NCI-H524 (cell line): ENCODE measurements around the gene LGMN.
"Not testable (repeated sequence)": the region's sequence is repeated elsewhere in the genome, so short reads cannot be mapped to it uniquely, and the experiment has no call there.

ENCODE experiments used
- DNase-seq, 2 experiments: peaks; one replicate each; lab custom pipeline; 2025; lab: John Stamatoyannopoulos, UW

Gene LGMN

DNA sequence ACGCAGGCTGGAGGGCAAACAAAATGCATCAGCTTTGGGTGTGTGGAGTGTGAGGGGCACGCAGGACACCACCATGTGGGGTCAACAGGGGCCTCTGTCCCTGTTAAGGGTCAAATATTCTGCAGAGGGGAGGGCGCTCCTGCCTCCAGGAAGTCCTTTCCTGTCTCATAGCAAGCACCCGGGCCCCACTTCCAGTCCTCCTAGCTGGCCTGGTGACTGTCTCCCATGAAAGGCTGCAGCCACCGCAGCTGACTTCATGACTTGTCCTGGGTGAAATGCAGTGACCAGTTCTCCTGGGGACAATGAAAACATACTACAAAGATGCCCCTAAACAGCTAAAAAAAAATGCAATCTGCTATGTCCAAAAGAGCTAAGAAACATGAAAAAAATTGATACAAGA is 53.6 kb downstream of the LGMN start:
- DNase-seq: no peak

DNA sequence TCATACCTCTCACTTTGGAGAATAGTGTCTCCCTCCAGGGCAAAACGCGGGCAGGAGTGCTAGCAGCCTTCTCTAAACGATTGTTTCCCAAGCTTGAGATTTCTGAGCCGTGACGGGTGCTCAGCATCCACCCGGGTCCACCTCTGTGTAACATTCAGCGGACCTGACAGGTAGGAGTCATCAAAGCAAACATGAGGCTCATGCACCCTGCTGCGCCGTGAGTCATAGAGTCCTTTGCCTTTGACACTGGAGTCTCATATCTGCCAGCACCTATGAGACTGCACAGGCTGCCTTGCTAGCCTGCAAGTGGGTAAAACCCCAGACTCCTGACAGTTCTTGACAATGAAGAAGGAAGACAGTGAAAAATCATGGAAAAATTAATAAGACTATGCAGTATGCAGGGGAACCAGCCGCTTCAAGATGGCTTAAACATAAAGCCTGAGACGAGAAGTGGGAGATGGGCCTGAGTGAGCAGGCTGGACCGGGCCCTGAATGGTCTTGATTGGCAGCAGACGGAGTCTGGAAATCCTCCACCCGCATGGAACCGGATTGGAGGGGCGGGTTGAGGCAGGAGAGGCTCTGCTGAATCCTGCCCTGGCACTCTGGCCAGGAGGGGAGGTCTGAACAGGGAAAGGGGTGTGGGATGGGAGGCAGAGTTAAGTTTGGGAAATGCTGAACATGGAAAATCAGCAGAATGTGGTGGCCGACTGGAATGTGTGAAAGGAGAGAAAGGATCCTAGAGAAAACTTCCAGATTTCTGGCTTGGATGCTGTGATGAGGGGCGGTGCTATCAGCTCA is 54.2 kb downstream of the LGMN start:
- DNase-seq: no peak

DNA sequence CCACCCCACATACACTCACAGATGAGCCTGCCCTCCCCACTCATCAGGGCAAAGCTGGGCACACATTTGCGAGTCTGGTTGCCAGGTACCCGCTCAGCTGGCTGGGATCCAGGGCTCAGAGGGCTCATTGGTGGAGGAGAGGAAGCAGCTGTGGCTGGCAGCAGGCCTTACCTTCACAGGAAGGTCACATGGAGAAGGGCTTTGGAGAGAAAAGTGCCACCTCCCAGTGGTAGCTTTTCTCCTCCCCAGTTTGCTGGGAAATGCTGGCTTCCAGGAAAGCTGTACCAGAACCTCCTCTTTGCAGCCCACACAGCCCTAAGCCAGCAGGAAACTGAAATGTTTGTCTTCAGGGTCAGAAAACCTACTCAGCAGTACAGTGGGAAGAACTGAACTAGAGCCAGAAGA is 55.6 kb downstream of the LGMN start:
- DNase-seq: peak; percentile 93 to 95

DNA sequence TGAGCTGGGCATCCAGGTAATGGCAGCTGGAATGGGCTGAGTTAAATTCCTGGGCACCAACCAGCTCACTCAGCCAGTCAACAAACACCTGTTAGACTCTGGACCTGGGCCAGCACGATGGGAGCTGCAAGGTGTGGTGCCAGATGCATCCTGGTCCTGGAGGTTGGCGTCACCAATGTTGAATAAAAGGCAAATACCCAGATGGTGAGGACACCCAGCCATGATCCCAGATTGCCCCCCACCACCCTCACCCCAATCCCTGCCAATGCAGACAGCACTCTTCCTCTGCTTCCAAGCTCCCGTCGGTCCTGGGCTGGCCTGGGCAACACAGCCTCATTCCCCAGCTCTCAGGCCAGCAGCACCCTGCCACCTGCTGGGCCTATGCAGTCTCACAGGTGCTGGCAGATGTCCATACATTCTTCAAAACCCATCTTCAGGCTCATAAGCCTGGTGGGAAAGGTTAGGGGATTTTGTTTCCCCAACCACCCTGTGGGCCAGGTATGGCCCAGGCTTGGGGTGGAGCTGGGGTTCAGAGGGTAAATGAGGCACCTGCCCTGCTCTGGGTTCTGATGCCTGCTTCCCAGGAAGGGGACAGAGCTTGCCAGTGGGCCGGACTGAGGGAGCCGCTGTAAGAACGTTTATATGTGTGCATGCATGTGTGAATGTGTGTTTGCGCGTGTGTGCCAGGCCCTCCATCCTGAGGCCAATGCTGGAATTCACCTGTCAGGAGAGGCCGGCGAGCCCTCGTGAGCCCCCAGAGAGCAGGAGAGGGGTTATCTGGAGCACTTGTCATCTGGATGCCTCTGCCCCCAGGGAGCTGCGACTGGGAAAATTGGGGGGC is 58.0 kb downstream of the LGMN start:
- peak; percentile 81 to 92 for DNase-seq

DNA sequence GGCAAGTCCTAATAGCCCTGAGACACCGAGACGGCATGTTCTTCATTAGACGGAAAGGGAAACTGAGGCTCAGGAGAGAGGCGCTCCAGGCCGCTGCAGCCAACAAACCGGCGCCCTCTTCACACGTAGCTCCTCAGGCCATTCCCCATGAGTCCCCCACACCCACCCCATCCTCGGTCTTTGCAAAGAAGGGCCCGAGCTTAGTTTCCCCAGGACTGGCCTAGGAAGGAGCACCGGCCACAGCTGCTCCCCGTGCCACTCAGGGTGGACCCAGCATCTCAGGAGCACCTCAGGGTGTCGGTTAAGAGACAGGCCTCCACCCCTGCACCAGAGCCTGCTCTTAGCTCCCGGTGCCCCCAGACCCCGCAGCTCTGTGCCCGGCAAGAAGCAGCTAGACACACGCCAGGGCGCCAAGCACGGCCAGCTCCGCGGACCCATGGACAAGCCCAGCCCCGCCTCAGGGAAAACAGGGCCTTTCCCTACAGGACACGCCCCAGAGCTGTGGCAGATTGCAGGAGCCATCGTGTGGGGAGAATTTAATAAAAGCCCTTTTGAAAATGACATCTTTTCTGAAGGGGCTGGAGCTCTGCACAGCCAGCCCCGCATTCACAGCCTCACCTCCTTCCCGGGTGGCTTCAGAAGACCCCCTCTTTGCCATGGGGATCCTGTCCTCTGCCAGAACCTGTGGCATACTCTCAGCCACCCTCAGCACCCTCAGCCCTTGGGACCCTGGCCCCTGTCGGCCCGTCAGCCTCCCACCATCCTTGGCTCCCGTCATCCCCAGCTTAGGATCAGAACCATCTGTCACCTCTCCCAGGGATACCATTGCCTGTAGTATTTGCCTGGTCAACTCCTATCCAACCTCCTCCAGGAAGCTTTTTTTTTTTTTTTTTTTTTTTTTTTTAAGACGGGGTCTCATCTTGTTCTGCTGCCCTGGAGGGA is 59.7 kb downstream of the LGMN start:
- DNase-seq: peak; percentile 92 to 93

DNA sequence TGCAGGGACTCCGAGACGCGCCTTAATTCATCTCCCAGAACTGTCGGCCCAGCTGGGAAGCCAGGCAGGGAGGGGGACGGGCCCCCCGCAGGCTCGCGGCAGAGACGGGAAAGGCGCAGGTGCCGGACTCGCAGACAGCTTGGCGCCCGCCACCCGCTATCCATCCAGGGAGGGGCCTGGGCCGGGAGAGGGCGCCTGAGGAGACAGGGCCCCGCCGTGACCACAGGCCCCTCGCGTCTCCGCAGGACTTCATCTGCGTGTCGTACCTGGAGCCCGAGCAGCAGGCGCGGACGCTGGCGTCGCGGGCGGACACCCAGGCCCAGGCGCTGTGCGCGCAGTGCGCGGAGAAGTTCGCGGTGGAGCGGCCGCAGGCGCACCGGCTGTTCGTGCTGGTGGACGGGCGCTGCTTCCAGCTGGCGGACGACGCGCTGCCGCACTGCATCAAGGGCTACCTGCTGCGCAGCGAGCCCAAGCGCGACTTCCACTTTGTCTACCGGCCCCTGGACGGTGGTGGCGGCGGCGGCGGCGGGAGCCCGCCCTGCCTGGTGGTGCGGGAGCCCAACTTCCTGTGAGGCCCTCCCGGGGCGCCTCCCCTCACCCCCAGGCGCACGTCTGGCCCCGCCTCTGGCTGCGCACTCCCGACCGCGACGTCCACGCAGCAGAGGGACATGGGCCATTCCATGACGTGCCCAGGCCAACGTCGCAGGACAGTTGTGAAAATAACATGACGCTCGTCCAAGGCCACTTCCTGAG is 60.6 kb downstream of the LGMN start:
- peak; percentile 78 to 88 for DNase-seq

DNA sequence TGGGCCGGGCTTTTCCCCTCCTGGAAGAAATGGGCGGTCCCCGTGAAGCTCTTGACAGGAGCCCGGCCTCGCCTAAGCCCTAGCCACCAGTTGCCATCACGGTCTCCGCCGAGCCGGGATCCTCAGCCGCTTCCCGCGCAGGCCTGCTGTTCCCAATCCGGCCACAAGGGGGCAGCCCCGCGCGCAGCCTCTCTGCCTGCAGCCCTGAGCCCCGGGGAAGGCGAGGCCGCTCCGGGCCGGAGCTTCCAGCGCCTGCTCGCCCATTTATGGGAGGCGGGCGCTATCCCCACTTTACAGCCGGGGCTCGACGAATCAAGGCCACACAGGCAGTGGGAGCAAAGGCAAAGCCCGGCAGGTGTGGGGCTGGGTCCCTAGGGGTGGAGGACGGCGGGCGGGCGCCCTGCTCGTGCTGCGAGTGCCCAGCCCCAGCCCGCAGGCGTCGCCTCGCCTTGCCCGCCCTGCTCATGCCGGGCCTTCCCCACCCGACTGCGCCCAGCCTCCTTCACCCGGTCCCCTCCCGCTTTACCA is 61.5 kb downstream of the LGMN start:
- peak; percentile 86 to 89 for DNase-seq

DNA sequence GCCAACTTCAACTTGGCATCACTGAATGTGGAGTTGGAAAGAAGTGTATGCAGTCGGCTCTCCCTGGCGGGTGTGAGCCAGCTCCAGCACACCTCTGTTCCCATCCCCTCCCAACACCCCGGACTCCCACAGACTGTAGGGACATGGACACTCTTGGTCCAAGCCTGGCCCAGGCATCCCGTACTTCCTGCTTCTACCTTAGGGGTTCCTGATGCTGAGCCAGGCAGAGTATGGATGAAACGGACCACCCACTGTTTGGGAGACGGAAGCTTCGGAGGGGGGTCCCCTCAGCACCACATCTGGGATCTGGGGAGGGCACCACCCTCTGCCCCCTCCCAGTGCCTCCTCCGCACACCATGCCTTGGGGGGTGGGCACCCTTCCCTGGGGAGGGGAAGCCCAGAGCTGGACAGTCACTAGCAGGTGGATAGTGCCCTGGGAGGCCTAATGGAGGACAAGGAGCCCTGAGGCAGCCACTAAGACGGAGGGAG is 62.0 kb downstream of the LGMN start:
- DNase-seq: no peak

DNA sequence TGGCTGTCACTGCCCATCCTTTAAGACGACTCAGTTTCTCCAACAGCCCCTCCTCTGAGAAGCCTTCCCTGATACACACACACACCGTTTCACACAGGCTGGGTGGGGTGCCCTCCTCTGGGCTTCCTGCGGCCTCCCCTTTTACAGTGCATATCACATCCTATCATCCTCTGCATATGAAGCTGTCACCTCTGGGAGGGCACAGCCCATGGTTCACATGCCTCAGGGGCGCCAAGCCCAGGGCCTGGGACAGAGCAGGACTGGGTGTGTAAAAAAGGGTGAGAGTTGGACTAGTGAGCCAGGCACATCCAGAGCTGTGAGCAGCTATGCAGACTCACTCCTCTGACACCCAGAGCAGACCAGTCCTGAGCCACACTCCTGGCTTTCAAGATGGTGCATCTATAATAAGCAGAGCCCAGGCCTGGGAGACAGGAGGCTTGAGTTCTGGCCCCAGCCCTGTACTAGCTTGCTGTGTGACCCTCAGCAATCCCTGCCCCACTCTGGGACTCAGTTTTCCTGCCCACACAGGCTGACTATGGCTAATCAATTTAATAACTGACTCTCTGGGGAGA is 62.6 kb downstream of the LGMN start:
- no peak for DNase-seq

DNA sequence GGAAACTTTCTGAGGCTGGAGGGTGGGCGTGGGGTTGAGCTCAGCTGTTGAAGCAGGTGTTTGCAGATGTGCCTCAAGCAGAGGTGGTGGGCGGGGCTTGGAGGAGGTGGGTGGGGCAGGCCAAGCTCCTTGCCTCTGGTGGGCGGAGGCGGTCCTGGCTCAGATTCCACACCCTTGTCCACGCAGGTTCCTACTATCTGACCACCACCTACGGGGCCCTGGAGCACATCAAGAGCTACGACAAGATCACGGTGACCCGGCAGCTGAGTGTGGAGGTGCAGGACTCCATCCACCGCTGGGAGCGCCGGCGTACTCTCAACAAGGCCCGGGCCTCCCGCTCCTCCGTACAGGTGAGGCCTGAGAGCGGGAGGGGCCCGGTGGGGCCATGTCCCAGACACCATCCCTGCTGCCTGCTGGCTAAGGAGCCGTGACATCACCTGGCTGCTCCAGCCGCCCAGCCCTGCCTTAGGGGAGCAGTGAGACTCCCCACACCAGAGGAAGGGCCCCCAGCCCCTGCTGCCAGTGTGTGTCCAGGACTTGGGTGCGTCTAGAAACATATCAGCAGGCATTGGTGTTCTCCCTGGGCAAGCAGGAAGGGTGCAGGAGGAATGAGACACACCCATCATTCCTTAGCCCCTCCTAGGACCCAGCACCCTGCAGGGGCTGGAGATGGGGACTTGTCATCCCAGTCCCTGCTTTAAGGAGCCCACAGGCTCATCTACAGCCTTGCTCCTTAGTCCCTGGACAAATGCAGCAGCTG is 63.4 kb downstream of the LGMN start:
- no peak for DNase-seq

DNA sequence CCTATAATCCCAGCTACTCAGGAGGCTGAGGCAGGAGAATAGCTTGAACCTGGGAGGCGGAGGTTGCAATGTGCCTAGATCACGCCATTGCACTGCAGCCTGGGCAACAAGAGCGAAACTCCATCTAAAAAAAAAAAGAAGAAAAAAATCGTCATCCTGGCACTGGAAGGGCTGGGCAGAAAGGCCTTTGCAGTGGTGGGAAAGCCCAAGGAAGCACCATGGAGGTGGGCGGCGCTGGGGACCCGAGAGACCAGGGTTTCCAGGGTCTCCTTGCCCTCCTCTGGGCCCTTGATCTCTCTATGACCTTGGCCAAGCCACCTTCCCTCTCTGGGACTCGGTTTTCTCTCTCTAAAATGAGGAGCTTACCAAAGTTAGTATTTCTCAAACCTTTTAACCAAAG is 65.4 kb downstream of the LGMN start:
- DNase-seq: no peak

DNA sequence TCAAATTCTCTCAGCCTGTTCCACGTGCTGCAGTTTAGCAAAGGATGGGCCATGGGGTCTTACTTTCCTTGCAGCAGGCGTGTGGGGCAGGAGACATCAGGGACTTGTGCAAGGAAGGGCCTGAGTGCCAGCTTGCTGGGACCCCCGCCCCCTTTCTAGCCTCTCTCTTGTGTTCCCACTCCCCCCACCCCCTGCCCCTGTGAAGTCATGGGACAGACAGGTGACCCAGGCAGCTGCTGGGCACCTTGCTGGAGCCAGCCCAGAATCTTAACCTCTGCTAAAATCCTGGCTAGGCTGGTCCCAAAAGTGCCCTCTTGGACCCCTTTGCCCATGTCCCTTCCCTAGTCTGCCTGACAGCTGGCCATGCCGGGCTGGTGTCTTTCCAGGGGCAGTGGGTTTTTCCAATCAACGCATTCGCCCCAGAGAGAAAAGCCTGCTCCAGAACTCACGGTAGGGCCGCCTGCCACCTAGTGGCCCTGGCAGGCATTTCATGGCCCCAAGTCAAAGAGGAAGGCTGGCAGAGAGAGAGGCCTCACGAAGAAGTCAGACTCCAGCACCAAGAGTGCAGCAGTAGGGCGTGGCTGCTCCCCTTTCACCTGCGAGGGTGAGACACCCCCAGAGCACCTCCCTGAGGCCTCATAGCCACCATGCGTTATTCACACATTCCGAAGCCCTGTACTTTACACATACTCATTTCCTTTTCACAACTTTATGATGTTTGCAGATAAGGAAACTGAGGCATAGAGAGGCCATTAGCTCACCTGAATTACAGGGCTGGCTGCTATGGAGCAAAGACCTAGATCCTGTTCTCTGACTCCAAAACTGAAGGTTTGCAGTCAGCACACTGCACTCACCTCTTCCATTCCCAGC is 67.4 kb downstream of the LGMN start:
- peak; percentile 78 to 87 for DNase-seq

DNA sequence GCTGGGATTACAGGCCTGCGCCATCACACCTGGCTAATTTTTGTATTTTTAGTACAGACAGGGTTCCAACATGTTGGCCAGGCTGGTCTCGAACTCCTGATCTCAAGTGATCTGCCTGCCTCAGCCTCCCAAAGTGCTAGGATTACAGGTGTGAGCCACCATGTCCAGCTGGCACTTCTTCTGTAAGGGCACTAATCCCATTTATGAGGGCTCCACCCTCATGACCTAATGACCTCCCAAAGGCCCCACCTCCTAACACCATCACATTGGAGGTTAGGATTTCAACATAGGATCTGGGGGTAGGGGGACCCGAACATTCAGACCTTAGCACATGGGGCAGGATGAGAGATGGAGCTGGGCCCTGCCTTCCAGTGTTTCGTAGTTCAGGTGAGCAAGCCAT is 68.1 kb downstream of the LGMN start:
- DNase-seq: not testable (repeated sequence)

DNA sequence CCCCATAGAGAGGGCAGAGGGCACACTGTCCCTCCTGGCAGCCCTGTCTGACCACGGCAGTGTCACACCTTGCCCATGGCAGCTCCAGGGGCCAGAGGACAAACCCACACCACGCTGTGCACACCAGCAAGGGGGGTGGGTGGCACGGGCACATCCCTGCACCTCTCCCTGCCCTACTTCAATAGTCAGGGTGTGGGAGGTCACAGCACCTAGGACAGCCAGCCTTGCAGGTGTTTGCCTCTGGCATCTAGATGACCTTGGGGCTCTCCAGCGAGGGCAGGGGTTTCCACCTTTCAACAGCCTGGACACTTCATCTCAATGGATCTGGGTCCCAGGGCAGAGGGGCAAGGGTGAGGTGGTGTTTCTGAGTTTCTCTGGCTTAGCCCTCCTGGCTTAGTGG is 69.2 kb downstream of the LGMN start:
- no peak for DNase-seq

DNA sequence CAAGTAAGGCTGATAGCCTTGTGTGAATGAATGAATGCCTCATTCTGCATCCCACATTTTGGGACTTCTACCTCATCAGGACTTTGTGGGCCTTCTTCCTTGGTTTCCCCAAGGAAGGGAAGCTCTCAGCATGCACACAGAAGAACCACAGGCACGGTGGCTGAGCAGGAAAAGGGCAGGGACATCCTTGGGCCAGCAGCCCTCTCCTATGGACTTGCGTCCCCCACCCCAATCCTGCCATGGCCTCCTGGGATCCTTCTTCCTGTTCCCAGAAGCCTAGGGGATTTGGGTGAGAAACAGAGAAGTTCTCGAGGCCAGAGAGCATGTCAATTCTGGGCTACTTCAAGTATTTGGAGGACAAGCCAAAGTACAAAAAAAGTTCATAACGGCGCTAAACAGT is 69.7 kb downstream of the LGMN start:
- no peak for DNase-seq

DNA sequence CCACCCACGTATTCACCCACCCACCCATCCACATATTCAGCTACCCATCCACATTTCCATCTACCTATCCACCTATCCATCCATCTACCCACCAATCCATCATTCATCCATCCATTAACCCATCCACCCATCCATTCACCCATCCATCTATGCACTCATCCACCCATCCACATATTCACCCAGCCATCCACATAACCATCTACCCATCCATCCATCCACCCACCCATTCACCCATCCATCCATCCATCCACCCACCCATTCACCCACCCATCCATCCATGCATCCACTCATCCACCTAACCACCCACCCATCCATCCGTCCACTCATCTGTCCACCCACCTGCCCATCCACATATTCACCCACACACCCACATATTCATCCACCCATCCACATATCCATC is 70.5 kb downstream of the LGMN start:
- DNase-seq: no peak

DNA sequence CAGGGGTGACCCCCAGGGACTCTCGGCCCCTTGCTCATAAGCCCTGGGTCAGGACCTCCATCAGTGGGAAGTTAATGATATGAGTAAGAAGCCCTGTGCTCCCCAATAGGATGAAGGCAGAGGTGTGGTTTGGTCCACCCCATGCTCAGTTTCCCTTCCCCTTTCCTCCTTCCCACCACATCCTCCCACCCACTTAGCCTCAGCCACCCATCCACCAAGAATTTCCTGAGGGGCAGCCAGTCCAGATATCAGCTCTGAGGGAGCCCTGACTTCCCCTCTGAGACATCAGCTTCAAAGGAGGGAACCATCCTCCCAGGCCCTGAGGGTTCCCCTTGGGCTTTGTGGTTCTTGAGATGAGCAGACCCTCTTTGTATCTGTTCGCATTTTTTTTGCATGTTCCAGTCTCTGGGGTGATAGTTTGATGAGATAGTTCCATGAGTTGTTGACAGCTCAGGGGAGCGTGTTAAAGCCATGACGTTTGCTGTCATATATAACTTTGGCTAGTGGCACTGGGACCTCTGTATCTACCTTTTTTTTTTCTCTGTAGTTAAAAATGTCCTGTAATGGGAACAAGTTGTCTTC is 71.2 kb downstream of the LGMN start:
- no peak for DNase-seq

DNA sequence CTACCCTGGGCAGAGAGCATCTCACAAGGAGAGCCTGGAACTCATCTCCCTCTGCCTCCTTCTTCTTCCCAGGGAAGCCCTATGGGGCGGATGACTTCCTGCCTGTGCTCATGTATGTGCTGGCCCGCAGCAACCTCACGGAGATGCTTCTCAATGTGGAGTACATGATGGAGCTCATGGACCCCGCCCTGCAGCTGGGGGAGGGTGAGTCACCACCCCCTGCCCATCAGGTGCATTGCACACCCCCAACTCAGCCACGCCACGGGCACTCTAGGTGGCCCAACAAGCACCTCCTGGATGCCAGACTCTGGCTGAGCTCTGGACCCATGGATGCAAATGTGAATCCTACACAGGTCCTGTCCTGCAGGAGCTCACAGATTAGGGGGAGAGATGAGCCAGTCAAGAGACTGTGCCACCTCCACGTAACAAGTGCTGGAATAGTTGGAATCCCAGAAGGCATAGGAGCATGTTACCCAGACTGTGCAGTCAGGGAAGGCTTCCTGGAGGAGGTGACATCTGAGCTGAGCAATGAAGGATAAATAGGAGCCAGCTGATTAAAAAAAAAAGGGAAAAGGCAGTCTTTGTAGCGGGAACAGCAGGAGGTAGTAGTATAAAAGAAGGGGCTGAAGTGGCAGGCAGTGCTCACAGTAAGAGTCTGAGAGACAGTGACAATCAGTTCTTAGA is 71.9 kb downstream of the LGMN start:
- no peak for DNase-seq
